Femur (tissue), 1 donor: ENCODE results near the gene PTPRG.

Experiments
- DNase-seq: peaks from one replicate; pipeline ENCODE4 v3.0.0-alpha.2; 2017

Gene PTPRG

DNA sequence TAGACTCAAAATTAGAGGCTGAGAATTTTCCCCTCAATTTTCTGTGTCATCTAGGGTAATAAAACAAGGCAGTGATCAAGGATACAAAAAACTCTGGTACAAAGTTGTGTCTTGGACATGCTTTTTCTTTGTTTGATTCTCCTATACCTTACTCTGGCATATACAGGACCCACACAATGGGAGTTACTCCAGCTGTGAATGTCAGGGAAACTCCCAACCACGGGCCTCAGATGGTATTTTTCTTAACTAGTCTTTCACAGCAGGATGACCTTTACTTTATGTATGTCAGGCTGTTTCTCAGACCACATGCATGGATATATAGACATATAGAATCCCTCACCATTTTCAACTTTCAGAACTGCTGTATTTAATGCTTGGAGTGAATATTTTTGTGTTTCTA is 770.6 kb downstream of the PTPRG start:
- no peak for DNase-seq

DNA sequence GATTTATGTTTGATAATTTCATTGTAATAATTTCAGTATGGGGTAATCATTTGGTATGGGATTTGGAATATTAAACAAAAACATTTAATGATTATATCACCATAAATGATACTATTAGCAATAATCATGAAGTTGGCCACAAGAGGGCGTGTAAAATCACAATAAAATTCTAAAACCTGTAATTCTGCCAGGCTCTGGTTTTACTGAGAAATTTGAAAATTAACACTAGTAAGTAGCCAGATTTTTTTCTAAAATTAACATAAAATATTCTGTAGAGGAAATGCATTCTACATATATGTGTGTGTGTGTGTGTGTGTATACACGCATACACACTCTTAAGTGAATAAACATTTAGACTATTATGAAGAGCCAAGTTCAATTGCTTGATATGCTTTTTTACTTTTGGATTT is 771.5 kb downstream of the PTPRG start:
- DNase-seq: no peak

DNA sequence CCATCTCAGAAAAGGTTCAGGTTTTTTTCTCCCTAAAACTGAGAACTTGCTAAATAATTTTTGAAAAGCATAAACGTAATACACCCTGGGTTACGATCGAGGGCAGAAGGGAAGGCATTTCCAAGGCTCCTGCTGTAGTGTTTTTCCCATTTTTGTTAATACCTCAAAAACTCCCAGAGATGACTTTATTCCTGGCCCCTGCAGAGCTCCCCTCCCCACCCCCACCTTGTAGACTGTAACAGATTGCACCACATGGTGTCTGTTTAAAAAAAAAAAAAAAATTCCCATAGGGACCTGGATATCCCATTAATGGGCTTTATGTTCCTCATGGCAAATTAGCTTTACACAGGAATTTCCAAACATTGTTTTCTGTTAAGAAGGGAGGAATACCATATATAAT is 773.8 kb downstream of the PTPRG start:
- no peak for DNase-seq

DNA sequence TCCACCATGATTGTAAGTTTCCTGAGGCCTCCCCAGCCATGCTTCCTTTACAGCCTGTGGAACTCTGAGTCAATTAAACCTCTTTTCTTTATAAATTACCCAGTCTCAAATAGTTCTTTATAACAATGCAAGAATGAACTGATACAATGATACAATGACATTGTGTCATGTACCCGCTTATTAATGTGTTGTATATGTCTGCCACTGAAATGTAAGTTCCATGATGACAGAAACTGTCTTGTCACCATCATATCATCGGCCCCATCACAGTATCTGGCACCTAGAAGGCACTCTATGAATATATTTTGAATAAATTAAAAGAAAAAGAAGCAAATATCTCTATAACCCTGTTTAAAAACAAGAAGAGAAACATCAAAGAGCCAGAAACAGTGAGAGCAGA is 782.4 kb downstream of the PTPRG start:
- DNase-seq: no peak
